ENCODE results near the gene PIK3R5.

DNA sequence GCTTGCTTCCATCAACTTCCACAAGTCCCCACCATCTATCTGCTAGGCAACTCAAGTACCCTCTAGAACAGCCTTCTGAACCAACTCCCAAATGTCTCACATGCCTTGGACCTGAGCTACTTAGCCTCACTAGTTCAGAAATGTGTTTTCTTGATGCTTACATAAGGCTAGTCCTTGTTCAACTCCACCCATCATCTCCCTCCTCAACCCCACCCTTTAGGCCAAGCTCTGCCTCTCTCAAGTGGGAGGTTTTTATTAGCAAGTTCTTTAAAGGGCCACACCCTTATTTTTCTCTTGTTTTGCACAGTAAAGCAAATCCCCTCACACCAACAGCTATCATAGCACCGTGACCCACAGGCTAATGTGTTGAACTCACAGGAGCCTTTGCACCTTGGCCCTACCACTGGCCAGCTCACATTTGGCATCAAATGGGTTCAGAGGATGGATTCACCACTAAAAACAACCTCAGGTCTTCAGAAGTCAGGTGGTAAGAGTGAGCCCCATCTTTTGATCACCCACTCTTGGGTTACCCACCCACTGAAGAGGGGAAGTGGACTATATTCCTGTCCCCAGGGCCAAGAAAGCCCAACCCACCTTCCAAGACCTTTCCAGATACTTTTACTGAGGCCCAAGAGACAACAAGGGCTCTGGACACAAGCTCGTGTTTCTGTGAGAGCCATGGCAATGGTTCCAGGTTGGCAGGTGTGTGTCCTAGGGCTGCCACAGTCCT is 12.2 kb downstream of the PIK3R5 start:
- TF ChIP-seq SMAD4 (CRISPR knock-in tag; IDR thresholded peaks at IDR 0.05), result no peak
- TF ChIP-seq CTCF (IDR thresholded peaks at IDR 0.05), result no peak
- TF ChIP-seq SP1 (CRISPR knock-in tag; conservative IDR thresholded peaks at IDR 0.05), result no peak
- no peak for TF ChIP-seq HMGA2 (CRISPR knock-in tag; IDR thresholded peaks at IDR 0.05)
- TF ChIP-seq ETV6 (CRISPR knock-in tag; IDR thresholded peaks at IDR 0.05), result no peak
- TF ChIP-seq ZNF671 (CRISPR knock-in tag; IDR thresholded peaks at IDR 0.05), result no peak
- no peak for TF ChIP-seq NR1H2 (CRISPR knock-in tag; IDR thresholded peaks at IDR 0.05)
- no peak for TF ChIP-seq USF2 (CRISPR knock-in tag; IDR thresholded peaks at IDR 0.05)
- no peak for TF ChIP-seq TEAD4 (CRISPR knock-in tag; IDR thresholded peaks at IDR 0.05)
- TF ChIP-seq ZNF512 (CRISPR knock-in tag; IDR thresholded peaks at IDR 0.05; ENCODE audit: borderline replicate concordance), result no peak
- no peak for TF ChIP-seq AR (CRISPR knock-in tag; IDR thresholded peaks at IDR 0.05)
- TF ChIP-seq ZNF232 (CRISPR knock-in tag; IDR thresholded peaks at IDR 0.05), result no peak
- no peak for TF ChIP-seq TCF7 (CRISPR knock-in tag; IDR thresholded peaks at IDR 0.05; ENCODE audit: low read depth)
- no peak for TF ChIP-seq ARID4B (CRISPR knock-in tag; IDR thresholded peaks at IDR 0.05; ENCODE audit: borderline replicate concordance)

All from WTC11 (cell line).